AG10803 (cell line): ENCODE results near the gene OR2A14.

Experiments used
- DNase-seq: peaks from one replicate; pipeline ENCODE4 v3.0.0; 2010; ENCODE audit warnings: low read depth
- H3K4me3 ChIP-seq: 2 replicates; pipeline ENCODE4 v1.5.1; 2011; ENCODE audit warnings: mild to moderate bottlenecking, low read length, control low read depth
- CTCF ChIP-seq: conservative IDR thresholded peaks from 2 replicates; pipeline ENCODE4 v1.5.1; 2011; ENCODE audit warnings: mild to moderate bottlenecking, low read length, control low read depth, inconsistent platforms

Gene OR2A14

GRCh38 chr7:144122876-144123275 is at the start of gene OR2A14:
TSS of gene OR2A14 (plus strand) at chr7:144123176. CDS start at chr7:144129113, 5,937 bp downstream.
- DNase-seq = no peak
- no peak within 1 kb of the TSS for H3K4me3 ChIP-seq
- no peak for TF ChIP-seq CTCF

- DNase-seq = no peak
- H3K4me3 ChIP-seq = no peak overlapping the region
- no peak for TF ChIP-seq CTCF
These were observed 48.6 kb upstream of the OR2A14 start for GRCh38 chr7:144074374-144074773.

- no peak for TF ChIP-seq CTCF
- no peak within 1 kb of the TSS for H3K4me3 ChIP-seq
- no peak for DNase-seq
These were observed 37.0 kb upstream of the OR2A14 start, which contains the start of gene OR2A12 for GRCh38 chr7:144085978-144086377. TSS of gene OR2A12 (plus strand) at chr7:144086278. CDS start at chr7:144095108, 8,830 bp downstream.

- no peak for TF ChIP-seq CTCF
These were observed 36.2 kb upstream of the OR2A14 start for GRCh38 chr7:144086730-144087129.

GRCh38 chr7:144087230-144087629 is 35.7 kb upstream of the OR2A14 start:
- DNase-seq = no peak
- no peak overlapping the region for H3K4me3 ChIP-seq
- no peak for TF ChIP-seq CTCF

More at GRCh38 chr7:144086730-144087129, 36.2 kb upstream of the OR2A14 start:
- no peak for DNase-seq
- H3K4me3 ChIP-seq = no peak overlapping the region

- DNase-seq = no peak
- no peak for TF ChIP-seq CTCF
- no peak overlapping the region for H3K4me3 ChIP-seq
These were observed 32.3 kb upstream of the OR2A14 start for GRCh38 chr7:144090667-144091066.

- TF ChIP-seq CTCF = no peak
- DNase-seq = no peak
- H3K4me3 ChIP-seq = no peak overlapping the region
These were observed 24.2 kb upstream of the OR2A14 start for GRCh38 chr7:144098776-144099175.
